ENCODE data around the gene TAF11. TPM values are rescaled to one million over a fixed set of nuclear protein-coding genes. Genes with fewer than 3 reads are reported as not detected.

The TAF11 gene
- total RNA-seq, 1 experiment from 2014 or later, result 49.4 TPM

DNA sequence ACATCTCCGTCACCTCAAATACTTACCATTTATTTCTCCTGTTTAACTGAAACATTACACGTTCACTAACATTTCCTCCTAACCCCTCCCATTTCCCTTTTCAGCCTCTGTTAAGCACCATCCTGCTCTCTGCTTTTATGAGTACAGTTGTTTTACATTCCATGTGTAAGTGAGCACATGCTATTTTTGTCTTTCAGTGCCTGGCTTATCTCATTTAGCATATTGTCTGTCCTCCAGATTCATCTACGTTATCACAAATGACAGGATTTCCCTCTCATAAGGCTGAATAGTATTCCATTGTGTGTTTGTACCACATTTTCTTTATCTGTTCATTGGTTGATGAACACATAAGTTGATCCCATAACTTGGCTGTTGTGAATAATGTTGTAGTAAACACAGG, 22.7 kb downstream of the TAF11 start:
- Histone ChIP-seq H2AFZ (ENCODE audit: low read length) (no peak overlapping the region), H4K20me1 (ENCODE audit: control insufficient read depth, insufficient read depth, insufficient read length) (no peaks in the 10 kb centered on the region), H3K23me2 (ENCODE audit: insufficient read length, low read depth, low read length, poor library complexity, severe bottlenecking) (no peaks in the 10 kb centered on the region), H2BK15ac (ENCODE audit: low read depth, low read length) (no peak overlapping the region), H3K14ac (ENCODE audit: insufficient read depth, low read length) (no peak overlapping the region), H4K5ac (ENCODE audit: insufficient read length, low read depth, low read length) (no peak overlapping the region), H3K79me2 (ENCODE audit: insufficient read depth, low read length) (no peaks in the 10 kb centered on the region), H3K23ac (ENCODE audit: insufficient read length, low read depth, low read length) (no peak overlapping the region), H3K18ac (ENCODE audit: insufficient read length, low read depth, low read length) (no peak overlapping the region), H2AK5ac (ENCODE audit: insufficient read length, low read length) (no peak overlapping the region), H3K27me3 (ENCODE audit: insufficient read depth, low read length) (no peaks in the 10 kb centered on the region), H3K4me1 (ENCODE audit: insufficient read depth, low read length) (no peaks in the 10 kb centered on the region), H2BK12ac (ENCODE audit: insufficient read length, low read depth, low read length) (no peak overlapping the region), H3K27ac (ENCODE audit: insufficient read length, low read depth, low read length) (no peak overlapping the region), H3K79me1 (ENCODE audit: insufficient read depth, low read depth, low read length, poor library complexity, severe bottlenecking) (no peaks in the 10 kb centered on the region), H3K9me3 (ENCODE audit: control insufficient read depth, low read depth, low read length) (no peaks in the 10 kb centered on the region), H3T11ph (ENCODE audit: low read length) (no peak overlapping the region), H3K9ac (ENCODE audit: extremely low read depth, insufficient read length, low read length) (no peak overlapping the region), H2BK5ac (ENCODE audit: insufficient read length, low read length) (no peak overlapping the region), H2BK120ac (ENCODE audit: low read depth, low read length, poor library complexity, severe bottlenecking) (no peak overlapping the region), H2BK20ac (ENCODE audit: low read depth, low read length, poor library complexity, severe bottlenecking) (no peak overlapping the region), H3K56ac (ENCODE audit: insufficient read length, low read depth, low read length) (no peak overlapping the region), H4K91ac (ENCODE audit: insufficient read length, low read depth, low read length) (no peak overlapping the region), H4K8ac (replicated peaks; ENCODE audit: insufficient read length, low read depth, low read length) (no peak overlapping the region), H3K4me2 (ENCODE audit: insufficient read depth, insufficient read length, low read length) (no peak overlapping the region), H3K4ac (ENCODE audit: low read depth, low read length) (no peak overlapping the region)
- TF ChIP-seq, protein P1, sequence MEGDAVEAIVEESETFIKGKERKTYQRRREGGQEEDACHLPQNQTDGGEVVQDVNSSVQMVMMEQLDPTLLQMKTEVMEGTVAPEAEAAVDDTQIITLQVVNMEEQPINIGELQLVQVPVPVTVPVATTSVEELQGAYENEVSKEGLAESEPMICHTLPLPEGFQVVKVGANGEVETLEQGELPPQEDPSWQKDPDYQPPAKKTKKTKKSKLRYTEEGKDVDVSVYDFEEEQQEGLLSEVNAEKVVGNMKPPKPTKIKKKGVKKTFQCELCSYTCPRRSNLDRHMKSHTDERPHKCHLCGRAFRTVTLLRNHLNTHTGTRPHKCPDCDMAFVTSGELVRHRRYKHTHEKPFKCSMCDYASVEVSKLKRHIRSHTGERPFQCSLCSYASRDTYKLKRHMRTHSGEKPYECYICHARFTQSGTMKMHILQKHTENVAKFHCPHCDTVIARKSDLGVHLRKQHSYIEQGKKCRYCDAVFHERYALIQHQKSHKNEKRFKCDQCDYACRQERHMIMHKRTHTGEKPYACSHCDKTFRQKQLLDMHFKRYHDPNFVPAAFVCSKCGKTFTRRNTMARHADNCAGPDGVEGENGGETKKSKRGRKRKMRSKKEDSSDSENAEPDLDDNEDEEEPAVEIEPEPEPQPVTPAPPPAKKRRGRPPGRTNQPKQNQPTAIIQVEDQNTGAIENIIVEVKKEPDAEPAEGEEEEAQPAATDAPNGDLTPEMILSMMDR (conservative IDR thresholded peaks at IDR 0.05), result no peak
- H3K36me3 Mint-ChIP-seq (ENCODE audit: insufficient read depth in 1 of 3, low read depth in 3 of 3), result peaks cover 16 to 54% (median 52%) of the 10 kb centered on the region in 3 experiments
- no peaks in the 10 kb centered on the region for H3K27me3 Mint-ChIP-seq (ENCODE audit: low read depth)
- DNase-seq, result no peak
- H3K4me1 Mint-ChIP-seq, result no peaks in the 10 kb centered on the region
- H3K27ac Mint-ChIP-seq, result no peak overlapping the region
- H3K4me3 Mint-ChIP-seq, result no peak overlapping the region
- 100% methylated on average over 2 of the region's 3 CpGs for WGBS (ENCODE audit: extremely low coverage, insufficient read length, low lambda C conversion rate)
- H3K9me3 Mint-ChIP-seq, result no peaks in the 10 kb centered on the region
